Eye (tissue), 1 donor: ENCODE measurements around the gene GBA2.

Experiments used
- DNase-seq: peaks from one replicate; pipeline ENCODE4 v3.0.0-alpha.2; 2015

GBA2 gene

GRCh38 chr9:35763803-35764202 is 14.8 kb upstream of the GBA2 start:
- no peak for DNase-seq

GRCh38 chr9:35763181-35763580 is 14.2 kb upstream of the GBA2 start:
- no peak for DNase-seq

DNA sequence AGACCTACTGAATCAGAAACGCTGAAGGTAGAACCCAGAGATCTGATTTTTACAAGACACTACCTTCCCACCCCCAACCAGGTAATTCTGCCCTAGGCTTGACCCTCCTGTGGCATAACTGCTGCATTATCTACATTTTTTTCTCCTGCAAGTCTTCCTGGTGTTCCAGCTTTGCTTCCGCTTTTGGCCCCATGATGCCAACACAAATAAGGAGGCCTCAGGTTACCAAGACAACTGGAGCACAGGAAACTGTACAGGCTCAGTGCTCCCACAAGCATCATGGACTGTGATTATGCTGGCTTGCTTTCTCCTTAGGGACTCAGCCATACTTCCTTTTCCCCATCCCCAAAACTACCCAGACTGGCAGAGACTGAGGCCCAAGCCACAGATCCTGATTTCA is 11.6 kb upstream of the GBA2 start:
- no peak for DNase-seq

DNA sequence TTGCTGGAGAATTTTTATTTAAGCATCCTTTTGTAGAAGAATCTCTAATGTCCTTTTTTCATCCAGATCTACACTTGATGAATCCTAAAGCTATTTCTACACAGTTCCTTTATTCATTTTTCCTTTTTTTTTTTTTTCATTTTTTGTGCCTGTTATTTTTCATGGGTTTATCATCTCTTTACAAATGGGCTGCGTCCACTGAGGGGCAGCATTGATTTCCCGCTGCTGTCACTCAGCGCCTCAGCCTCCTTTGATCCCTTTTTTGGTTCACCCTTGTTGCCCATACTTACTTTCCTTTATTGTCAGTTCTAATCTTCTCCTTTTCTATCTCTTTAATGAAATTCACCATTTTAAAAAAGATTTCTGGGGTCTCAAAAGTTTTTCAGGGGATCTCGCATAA is 10.8 kb upstream of the GBA2 start:
- DNase-seq: no peak

DNA sequence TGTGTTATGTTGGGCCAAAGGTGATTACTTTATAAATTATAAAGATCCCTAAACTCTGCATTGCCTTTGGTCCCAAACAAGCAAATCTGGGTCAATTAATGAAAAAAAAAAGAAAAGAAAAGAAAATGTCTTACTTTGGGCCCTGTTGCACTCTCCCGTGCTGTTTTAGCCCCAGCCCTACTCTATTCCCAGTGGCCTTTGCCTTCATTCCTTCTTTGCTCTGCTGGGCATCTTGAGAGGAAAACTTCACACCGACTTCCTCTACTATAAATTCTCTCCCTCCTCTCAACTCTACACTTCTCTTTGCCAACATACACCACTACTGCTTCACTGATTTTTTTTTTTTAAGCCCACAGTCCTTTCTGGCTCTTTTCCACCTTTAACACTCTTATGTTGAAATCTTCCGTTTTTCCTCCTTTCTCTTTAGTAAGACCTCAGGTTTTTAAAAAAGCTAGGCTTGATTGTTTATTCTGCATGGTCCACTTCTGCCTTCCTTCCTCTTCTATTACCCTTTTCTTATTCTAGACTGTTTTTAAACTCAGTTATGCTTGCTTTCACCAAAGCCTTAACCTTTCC is 9.5 kb upstream of the GBA2 start:
- DNase-seq: no peak

DNA sequence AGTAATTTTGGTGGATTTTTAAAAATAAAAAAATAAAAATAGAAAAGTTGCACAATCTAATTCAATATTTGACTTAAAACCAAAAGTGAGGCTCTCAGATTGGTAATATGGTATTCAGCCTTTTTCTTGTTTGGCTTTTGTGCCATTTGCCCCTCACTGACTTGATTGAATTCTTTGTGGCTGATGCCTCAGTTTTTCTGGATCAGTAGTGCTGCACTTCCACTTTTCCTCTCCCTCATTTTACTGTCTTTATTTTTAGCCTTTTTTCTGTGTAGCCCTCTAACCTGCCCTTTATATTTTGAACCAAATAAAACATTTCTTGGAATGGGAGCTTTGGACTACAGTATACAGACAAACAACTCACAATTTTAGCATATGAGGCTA is 8.9 kb upstream of the GBA2 start:
- no peak for DNase-seq

- DNase-seq: peak; percentile 82
These were observed 8.3 kb upstream of the GBA2 start for GRCh38 chr9:35757226-35757891.

DNA sequence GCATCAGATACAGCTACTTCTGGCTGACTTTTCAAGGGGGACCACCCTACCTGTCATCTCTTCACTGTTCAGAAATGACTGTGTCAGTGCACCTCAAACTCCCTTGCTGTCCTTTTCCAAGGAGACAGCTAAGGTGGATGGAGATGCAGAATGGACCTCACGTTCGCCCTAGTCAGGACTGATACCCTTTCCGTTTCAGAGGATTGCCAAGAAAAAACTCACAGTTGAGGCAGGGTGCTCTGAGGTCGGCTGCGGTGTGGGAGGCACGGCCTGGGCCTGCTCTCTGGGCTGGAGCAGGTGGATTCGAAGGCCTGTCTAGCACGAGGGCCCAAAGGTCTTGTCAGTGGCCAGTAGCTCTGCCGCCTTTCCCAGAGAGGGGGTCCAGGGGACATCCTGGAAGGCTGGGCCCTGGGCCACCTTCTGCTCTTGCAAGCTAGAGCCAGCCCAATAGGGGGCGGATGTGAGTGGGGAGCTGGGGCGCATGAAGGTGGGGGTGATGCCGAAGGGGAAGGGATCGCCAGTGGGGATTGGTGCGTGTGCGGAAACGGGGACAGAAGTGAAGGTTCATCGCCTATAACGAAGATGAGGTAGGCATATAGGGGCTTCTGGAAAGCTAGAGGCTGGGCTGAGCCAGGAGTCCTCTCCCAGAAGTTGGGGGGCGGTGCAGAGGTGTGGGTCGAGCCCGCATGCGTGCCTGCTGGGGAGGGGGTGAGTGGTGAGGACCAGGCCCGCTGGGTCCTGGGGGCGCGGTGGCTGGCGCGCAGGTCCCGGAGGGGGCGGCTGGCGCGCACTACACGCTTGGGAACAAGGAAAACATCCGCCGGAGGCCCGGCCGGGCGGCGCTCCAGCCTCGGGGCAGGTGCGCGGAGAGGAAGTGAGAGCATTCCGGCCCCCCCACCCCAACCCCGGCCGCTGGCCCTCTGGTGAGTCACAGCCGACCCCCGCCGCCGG is 7.5 kb upstream of the GBA2 start:
- peak; percentile 89 for DNase-seq

GRCh38 chr9:35755071-35755470 is 6.0 kb upstream of the GBA2 start:
- DNase-seq: no peak

DNA sequence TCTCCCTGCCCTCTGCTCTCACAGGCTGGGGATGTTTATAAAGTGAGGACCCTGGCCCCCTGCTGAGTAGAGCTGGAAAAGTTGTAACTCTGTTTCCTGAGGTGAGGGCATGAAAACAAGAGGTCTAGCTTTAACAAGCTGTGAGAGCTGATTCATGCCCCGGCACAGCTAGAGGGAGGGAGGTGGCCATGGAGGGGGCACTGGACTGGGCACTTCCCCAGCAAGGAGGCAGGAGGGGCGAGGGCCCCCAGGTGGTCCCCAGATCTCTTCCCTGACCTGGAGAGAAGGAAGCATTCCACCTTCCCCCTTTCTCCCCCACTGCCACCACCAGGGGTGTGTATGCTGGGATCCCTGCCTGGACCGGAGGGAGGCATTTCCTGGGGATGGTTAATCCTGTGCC is 5.2 kb upstream of the GBA2 start, which contains the start of gene MSMP:
MSMP (minus strand) TSS at position 13 of the 400 bp plus-strand sequence. CDS start 147 bp downstream, outside the sequence.
- no peak for DNase-seq

DNA sequence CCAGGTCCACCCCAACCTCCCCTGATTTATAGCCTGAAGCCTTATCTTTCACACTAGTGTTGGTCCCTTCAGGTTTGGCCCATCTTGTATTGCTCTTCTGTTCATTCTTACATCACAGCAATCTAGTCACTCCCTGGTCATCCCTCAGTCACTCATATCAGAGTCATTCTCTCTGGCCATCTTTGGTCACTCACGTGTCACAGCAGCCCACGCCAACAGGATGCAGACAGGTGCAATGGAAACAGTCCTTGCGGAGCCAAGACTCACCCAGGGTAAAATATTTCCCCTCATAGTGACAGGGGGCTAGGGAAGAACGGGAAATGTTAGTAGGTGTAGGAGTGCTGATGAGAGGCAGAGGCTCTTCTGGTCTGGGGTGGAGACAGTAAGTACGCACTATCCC is 4.4 kb upstream of the GBA2 start:
- DNase-seq: no peak

GRCh38 chr9:35750256-35750531 is 1.2 kb upstream of the GBA2 start:
- no peak for DNase-seq

DNA sequence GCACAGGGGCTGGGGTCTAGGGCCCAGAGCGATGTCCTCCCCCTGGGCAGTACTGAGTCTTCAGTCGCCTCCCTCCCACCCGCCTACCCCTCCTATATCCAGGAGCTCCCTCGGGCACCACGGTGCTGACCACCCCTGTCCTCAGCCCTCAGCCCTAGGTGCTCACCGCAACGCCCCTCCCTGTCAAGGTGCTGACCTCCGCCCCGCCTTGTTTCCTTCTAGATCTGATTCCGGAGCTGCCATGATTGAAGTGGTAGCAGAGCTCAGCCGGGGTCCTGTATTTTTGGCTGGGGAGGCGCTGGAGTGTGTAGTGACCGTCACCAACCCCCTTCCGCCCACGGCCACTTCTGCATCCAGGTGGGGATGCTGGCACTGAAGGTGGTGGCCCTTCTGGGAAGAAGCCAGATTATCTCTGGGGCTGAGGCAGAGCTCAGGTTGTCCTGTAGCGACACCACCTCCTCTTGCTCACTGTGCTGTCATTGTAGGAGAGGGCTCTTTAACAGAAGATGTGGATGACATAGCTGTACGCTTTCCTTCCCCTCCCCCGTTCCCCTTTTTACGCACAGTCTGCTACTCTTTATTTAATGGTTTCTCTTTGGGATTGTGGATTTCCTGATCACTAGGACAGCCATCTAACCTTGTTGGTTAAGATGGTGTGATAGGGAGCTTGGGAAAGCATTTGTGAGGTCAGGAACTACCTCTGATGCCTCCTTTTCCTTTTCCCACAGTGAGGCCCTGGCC is 657 bp upstream of the GBA2 start:
- DNase-seq: no peak

GRCh38 chr9:35748242-35748857 is 678 bp downstream of the GBA2 start:
- no peak for DNase-seq

- no peak for DNase-seq
These were observed 2.4 kb downstream of the GBA2 start for GRCh38 chr9:35746583-35746982.

DNA sequence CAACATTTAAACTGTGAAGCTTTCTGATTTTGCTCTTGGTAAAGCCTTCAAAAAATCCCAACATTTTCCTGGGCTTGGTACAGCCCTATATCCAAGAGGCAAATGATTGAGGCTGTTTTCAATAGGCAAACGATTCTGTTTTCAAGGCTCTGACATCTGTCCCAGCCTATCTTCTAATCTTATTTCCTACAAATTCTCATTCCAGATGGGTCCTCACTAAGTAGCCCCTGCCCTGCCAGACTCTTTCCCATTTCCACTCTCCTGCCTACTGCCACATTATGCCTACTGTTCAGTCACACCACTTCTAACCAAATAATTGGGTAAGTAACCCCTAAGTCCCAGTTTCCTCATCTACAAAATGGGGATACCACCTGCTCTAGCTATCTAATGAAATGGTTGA is 3.5 kb downstream of the GBA2 start:
- no peak for DNase-seq

- no peak for DNase-seq
These were observed 5.0 kb downstream of the GBA2 start for GRCh38 chr9:35743880-35744518.

GRCh38 chr9:35743452-35743851 is 5.6 kb downstream of the GBA2 start:
- DNase-seq: no peak

DNA sequence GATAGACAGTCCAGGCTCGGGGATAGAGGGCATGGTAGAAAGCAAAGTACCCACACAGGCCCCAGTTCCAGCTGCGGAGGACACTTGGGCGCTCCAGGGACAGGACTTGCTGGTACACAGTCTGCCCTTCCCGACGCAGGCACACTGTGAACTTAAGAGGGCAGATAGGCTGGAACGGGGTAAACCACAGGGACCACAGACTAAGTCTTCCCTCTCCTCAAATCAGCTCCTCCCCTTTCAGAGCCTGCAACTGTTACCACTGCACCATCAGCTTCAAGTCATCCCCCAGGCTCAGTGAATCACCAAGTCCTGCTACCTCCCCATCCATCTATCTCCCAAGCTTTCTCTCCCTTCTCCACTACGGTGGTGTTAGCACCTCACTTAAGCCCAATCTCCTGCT is 7.3 kb downstream of the GBA2 start:
- DNase-seq: no peak

DNA sequence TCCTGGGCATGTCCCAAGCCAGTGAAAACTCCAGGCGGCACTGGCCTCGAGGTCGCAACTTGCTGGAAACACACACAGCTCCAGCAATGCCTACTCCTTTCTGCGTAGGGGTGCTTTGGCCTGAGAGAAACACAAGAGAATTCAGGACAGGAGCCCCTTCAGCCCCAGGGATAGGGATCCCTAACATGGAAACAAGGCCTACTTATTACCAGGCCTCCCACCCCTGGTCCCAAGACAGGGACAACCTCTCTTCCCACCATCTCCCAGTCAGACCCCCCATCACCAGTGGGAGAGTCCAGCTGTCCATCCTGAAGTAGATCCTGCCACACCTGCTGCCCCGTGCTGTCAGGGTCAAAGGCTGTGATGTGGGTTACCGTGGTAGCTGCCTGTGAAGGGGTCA is 8.8 kb downstream of the GBA2 start:
- no peak for DNase-seq

GRCh38 chr9:35738924-35739323 is 10.1 kb downstream of the GBA2 start:
- no peak for DNase-seq

DNA sequence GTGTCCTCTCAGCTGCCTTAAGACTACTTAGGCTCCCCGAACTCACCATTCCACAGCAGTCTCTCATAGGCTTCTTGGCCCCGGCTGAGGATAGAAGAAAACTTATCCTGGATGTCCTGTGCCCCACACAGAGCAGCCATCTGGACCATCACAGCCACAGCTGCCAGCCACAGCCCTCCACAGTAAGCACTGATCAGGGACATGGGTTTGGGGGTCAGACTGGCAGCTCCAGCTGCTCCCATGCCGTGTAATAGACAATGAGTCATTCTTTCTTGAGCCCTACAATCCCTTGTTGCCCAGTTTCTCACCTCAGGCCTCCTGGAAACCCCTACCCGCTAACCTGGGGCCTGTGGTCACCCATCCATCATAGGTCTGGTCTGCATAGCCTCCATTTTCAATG is 10.8 kb downstream of the GBA2 start:
- DNase-seq: no peak
